ENCODE results near the gene TAS2R31. TPM values are rescaled to one million over a fixed set of nuclear protein-coding genes. Genes with fewer than 3 reads are reported as not detected.

TAS2R31 gene
- polyA plus RNA-seq (3.5 and 4.0 TPM in 2 replicates), polyA minus RNA-seq (28.4 and 32.4 TPM in 2 replicates)

DNA sequence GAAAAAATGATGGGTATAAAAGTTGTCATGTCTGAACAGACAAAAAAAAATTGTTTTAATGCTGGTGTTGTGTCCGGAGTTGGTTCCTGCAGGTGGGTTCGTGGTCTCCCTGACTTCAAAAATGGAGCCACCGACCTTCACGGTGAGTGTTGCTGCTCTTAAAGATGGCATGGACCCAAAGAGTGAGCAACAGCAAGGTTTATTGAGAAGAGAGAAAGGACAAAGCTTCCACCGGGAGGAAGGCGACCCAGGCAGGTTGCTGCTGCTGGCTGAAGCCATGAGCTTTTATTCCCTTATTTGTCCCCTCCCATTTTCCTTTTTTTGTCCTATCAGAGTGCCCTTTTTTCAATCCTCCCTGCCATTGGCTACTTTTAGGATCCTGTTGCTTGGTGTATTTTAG lies at the start of gene TAS2R31:
Gene TAS2R31, minus strand, starts transcription at position 101 of the 400 bp plus-strand sequence. Its CDS starts 72 bp downstream, at position 29.
- Histone ChIP-seq H4K20me1 (ENCODE audit: insufficient read depth) (no peaks in the 10 kb centered on the region), H3K4me3 (ENCODE audit: low read length) (no peak within 1 kb of the TSS), H3K27me3 (ENCODE audit: insufficient read depth, low read depth, low read length) (no peaks in the 10 kb centered on the region), H3K9me3 (ENCODE audit: low read length) (no peaks in the 10 kb centered on the region), H3K79me2 (replicated peaks; ENCODE audit: insufficient read depth, low read length) (no peaks in the 10 kb centered on the region), H3K36me3 (ENCODE audit: insufficient read depth, low read length) (no peaks in the 10 kb centered on the region), H2AFZ (ENCODE audit: low read depth, low read length) (no peak within 1 kb of the TSS), H3K4me2 (ENCODE audit: low read length) (no peak within 1 kb of the TSS), H3K27ac (ENCODE audit: low read length) (no peak within 1 kb of the TSS), H3F3A (ENCODE audit: insufficient read depth, low read length, poor library complexity, severe bottlenecking) (no peaks in the 10 kb centered on the region), H3K9me2 (ENCODE audit: insufficient read depth, low read length) (no peaks in the 10 kb centered on the region), H3K9ac (ENCODE audit: low read length) (no peak within 1 kb of the TSS)
- TF ChIP-seq SMC3 (conservative IDR thresholded peaks at IDR 0.05; ENCODE audit: poor library complexity) (no peak), MXI1 (conservative IDR thresholded peaks at IDR 0.05; ENCODE audit: poor library complexity, severe bottlenecking) (no peak), EZH2 (IDR thresholded peaks at IDR 0.05; ENCODE audit: borderline replicate concordance, insufficient read depth, low read length, poor library complexity, severe bottlenecking) (no peak), CTCF (IDR thresholded peaks at IDR 0.05; ENCODE audit: poor library complexity, severe bottlenecking) (no peak), REST (IDR thresholded peaks at IDR 0.05; ENCODE audit: borderline replicate concordance) (no peak), POLR2AphosphoS5 (IDR thresholded peaks at IDR 0.05) (no peak), EP300 (conservative IDR thresholded peaks at IDR 0.05; ENCODE audit: poor library complexity, severe bottlenecking) (no peak), RAD21 (conservative IDR thresholded peaks at IDR 0.05) (no peak), TAF1 (IDR thresholded peaks at IDR 0.05; ENCODE audit: low read depth) (no peak)

DNA sequence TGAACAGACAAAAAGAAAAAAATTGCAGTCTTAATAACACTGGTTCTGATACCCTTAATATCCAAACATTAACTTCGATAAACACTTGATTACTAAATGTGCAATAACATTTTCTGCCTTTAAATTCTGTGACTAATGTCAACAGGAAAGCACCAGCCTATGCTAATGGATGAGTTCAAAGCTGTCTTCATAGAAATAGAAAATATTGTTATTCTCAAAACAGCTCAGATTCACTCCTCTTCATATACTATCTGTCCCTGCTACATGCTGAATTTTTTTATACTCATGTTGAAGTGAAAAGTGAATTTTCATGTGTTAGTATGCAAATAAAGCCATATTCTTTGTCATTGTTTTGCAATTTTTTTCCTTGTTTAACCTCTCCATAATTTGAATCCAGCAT lies 47.0 kb upstream of the TAS2R31 start:
- Histone ChIP-seq H3K79me2 (replicated peaks; ENCODE audit: insufficient read depth, low read length) (no peaks in the 10 kb centered on the region), H3F3A (ENCODE audit: insufficient read depth, low read length, poor library complexity, severe bottlenecking) (no peaks in the 10 kb centered on the region), H3K4me3 (ENCODE audit: low read length) (no peak overlapping the region), H4K20me1 (ENCODE audit: insufficient read depth) (no peaks in the 10 kb centered on the region), H3K4me2 (ENCODE audit: low read length) (no peak overlapping the region), H3K36me3 (ENCODE audit: insufficient read depth, low read length) (no peaks in the 10 kb centered on the region), H3K27ac (ENCODE audit: low read length) (no peak overlapping the region), H2AFZ (ENCODE audit: low read depth, low read length) (no peak overlapping the region), H3K9me2 (ENCODE audit: insufficient read depth, low read length) (no peaks in the 10 kb centered on the region), H3K9me3 (ENCODE audit: low read length) (peaks cover 5% of the 10 kb centered on the region), H3K27me3 (ENCODE audit: insufficient read depth, low read depth, low read length) (no peaks in the 10 kb centered on the region), H3K9ac (ENCODE audit: low read length) (no peak overlapping the region)
- no peak for TF ChIP-seq POLR2AphosphoS5 (IDR thresholded peaks at IDR 0.05)
- TF ChIP-seq EZH2 (IDR thresholded peaks at IDR 0.05; ENCODE audit: borderline replicate concordance, insufficient read depth, low read length, poor library complexity, severe bottlenecking) = no peak
- no peak for TF ChIP-seq TAF1 (IDR thresholded peaks at IDR 0.05; ENCODE audit: low read depth)
- no peak for TF ChIP-seq SMC3 (conservative IDR thresholded peaks at IDR 0.05; ENCODE audit: poor library complexity)
- no peak for TF ChIP-seq CTCF (IDR thresholded peaks at IDR 0.05; ENCODE audit: poor library complexity, severe bottlenecking)
- TF ChIP-seq RAD21 (conservative IDR thresholded peaks at IDR 0.05) = no peak
- TF ChIP-seq EP300 (conservative IDR thresholded peaks at IDR 0.05; ENCODE audit: poor library complexity, severe bottlenecking) = no peak
- no peak for TF ChIP-seq REST (IDR thresholded peaks at IDR 0.05; ENCODE audit: borderline replicate concordance)
- TF ChIP-seq MXI1 (conservative IDR thresholded peaks at IDR 0.05; ENCODE audit: poor library complexity, severe bottlenecking) = no peak

Data from neural cell (in vitro differentiated cells).